Measurements from ENCODE around the gene WWOX. TPM values are rescaled to one million over a fixed set of nuclear protein-coding genes. Genes with fewer than 3 reads are reported as not detected.
"Not testable (repeated sequence)": the region's sequence is repeated elsewhere in the genome, so short reads cannot be mapped to it uniquely, and the experiment has no call there.

WWOX gene
- total RNA-seq, 1 experiment from 2014 or later, result 15.6 TPM

DNA sequence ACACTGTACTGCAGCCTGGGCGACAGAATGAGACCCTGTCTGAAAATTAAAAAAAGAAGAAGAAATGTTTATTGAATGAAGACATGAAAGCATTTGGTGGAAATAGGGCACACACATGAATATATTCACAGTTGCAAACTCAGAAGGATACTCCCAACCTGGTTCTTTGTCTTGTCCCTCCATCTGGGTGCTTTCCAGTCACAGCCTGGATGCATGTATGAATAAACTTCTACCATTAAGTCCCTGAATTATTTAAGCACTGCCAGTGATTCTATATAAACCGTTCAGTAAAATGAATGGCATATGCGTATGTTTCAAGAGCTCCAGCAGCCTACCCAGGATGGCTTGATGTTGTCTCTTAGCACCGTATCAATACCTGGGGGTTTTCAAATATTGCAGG is 591.1 kb downstream of the WWOX start:
- Histone ChIP-seq H2BK5ac (ENCODE audit: insufficient read length, low read length) (no peak overlapping the region), H3K23ac (ENCODE audit: insufficient read length, low read depth, low read length) (no peak overlapping the region), H2BK120ac (ENCODE audit: low read depth, low read length, poor library complexity, severe bottlenecking) (no peak overlapping the region), H3K18ac (ENCODE audit: insufficient read length, low read depth, low read length) (no peak overlapping the region), H3K4me2 (ENCODE audit: insufficient read depth, insufficient read length, low read length) (no peak overlapping the region), H4K8ac (replicated peaks; ENCODE audit: insufficient read length, low read depth, low read length) (no peak overlapping the region), H3K14ac (ENCODE audit: insufficient read depth, low read length) (no peak overlapping the region), H2BK20ac (ENCODE audit: low read depth, low read length, poor library complexity, severe bottlenecking) (no peak overlapping the region), H3K56ac (ENCODE audit: insufficient read length, low read depth, low read length) (no peak overlapping the region), H2AK5ac (ENCODE audit: insufficient read length, low read length) (no peak overlapping the region), H3K27me3 (ENCODE audit: insufficient read depth, low read length) (no peaks in the 10 kb centered on the region), H2BK12ac (ENCODE audit: insufficient read length, low read depth, low read length) (no peak overlapping the region), H3K23me2 (ENCODE audit: insufficient read length, low read depth, low read length, poor library complexity, severe bottlenecking) (peaks cover 2% of the 10 kb centered on the region), H3K79me2 (ENCODE audit: insufficient read depth, low read length) (no peaks in the 10 kb centered on the region), H4K20me1 (ENCODE audit: control insufficient read depth, insufficient read depth, insufficient read length) (no peaks in the 10 kb centered on the region), H4K91ac (ENCODE audit: insufficient read length, low read depth, low read length) (no peak overlapping the region), H3K4me1 (ENCODE audit: insufficient read depth, low read length) (no peaks in the 10 kb centered on the region), H4K5ac (ENCODE audit: insufficient read length, low read depth, low read length) (no peak overlapping the region), H3K9me3 (ENCODE audit: control insufficient read depth, low read depth, low read length) (no peaks in the 10 kb centered on the region), H3K9ac (ENCODE audit: extremely low read depth, insufficient read length, low read length) (no peak overlapping the region), H3T11ph (ENCODE audit: low read length) (no peak overlapping the region), H3K4ac (ENCODE audit: low read depth, low read length) (no peak overlapping the region), H2BK15ac (ENCODE audit: low read depth, low read length) (no peak overlapping the region), H2AFZ (ENCODE audit: low read length) (no peak overlapping the region), H3K79me1 (ENCODE audit: insufficient read depth, low read depth, low read length, poor library complexity, severe bottlenecking) (no peaks in the 10 kb centered on the region), H3K27ac (ENCODE audit: insufficient read length, low read depth, low read length) (no peak overlapping the region)
- DNase-seq, result no peak
- H3K27me3 Mint-ChIP-seq (ENCODE audit: low read depth), result no peaks in the 10 kb centered on the region; the same call in 1 of the 2 replicates
- no peak overlapping the region for H3K4me3 Mint-ChIP-seq
- H3K36me3 Mint-ChIP-seq (ENCODE audit: insufficient read depth in 1 of 3, low read depth in 3 of 3), result peaks cover 0 to 2% (median 0%) of the 10 kb centered on the region in 3 experiments; a peak in 1 of 7 replicates
- H3K4me1 Mint-ChIP-seq, result no peaks in the 10 kb centered on the region
- no CpG with 5 or more reads among the region's 4 CpGs for WGBS (ENCODE audit: extremely low coverage, insufficient read length, low lambda C conversion rate)
- no peaks in the 10 kb centered on the region for H3K9me3 Mint-ChIP-seq
- TF ChIP-seq, protein P1, sequence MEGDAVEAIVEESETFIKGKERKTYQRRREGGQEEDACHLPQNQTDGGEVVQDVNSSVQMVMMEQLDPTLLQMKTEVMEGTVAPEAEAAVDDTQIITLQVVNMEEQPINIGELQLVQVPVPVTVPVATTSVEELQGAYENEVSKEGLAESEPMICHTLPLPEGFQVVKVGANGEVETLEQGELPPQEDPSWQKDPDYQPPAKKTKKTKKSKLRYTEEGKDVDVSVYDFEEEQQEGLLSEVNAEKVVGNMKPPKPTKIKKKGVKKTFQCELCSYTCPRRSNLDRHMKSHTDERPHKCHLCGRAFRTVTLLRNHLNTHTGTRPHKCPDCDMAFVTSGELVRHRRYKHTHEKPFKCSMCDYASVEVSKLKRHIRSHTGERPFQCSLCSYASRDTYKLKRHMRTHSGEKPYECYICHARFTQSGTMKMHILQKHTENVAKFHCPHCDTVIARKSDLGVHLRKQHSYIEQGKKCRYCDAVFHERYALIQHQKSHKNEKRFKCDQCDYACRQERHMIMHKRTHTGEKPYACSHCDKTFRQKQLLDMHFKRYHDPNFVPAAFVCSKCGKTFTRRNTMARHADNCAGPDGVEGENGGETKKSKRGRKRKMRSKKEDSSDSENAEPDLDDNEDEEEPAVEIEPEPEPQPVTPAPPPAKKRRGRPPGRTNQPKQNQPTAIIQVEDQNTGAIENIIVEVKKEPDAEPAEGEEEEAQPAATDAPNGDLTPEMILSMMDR (conservative IDR thresholded peaks at IDR 0.05), result no peak
- no peak overlapping the region for H3K27ac Mint-ChIP-seq

DNA sequence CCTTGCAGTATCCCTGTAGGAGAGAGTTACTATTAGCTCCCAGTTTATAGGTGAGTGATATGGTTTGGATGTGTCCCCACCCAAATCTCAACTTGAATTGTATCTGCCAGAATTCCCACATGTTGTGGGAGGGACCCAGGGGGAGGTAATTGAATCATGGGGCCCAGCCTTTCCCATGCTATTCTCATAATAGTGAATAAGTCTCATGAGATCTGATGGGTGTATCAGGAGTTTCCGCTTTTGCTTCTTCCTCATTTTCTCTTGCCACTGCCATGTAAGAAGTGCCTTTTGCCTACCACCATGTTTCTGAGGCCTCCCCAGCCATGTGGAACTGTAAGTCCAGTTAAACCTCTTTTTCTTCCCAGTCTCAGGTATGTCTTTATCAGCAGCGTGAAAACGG is 592.3 kb downstream of the WWOX start:
- not testable (repeated sequence) for H3K9me3 ChIP-seq (ENCODE audit: control insufficient read depth, low read depth, low read length); H3T11ph ChIP-seq (ENCODE audit: low read length); H3K27me3 Mint-ChIP-seq (ENCODE audit: low read depth); H2BK20ac ChIP-seq (ENCODE audit: low read depth, low read length, poor library complexity, severe bottlenecking); H3K4me2 ChIP-seq (ENCODE audit: insufficient read depth, insufficient read length, low read length); H3K79me2 ChIP-seq (ENCODE audit: insufficient read depth, low read length); H3K36me3 Mint-ChIP-seq (ENCODE audit: insufficient read depth in 1 of 3, low read depth in 3 of 3); H3K23me2 ChIP-seq (ENCODE audit: insufficient read length, low read depth, low read length, poor library complexity, severe bottlenecking); H3K4me1 Mint-ChIP-seq; H3K56ac ChIP-seq (ENCODE audit: insufficient read length, low read depth, low read length); H2AK5ac ChIP-seq (ENCODE audit: insufficient read length, low read length); H3K9ac ChIP-seq (ENCODE audit: extremely low read depth, insufficient read length, low read length); H3K79me1 ChIP-seq (ENCODE audit: insufficient read depth, low read depth, low read length, poor library complexity, severe bottlenecking); H3K4ac ChIP-seq (ENCODE audit: low read depth, low read length); H3K23ac ChIP-seq (ENCODE audit: insufficient read length, low read depth, low read length); H3K4me1 ChIP-seq (ENCODE audit: insufficient read depth, low read length); H2BK12ac ChIP-seq (ENCODE audit: insufficient read length, low read depth, low read length); H4K8ac ChIP-seq (replicated peaks; ENCODE audit: insufficient read length, low read depth, low read length); H4K91ac ChIP-seq (ENCODE audit: insufficient read length, low read depth, low read length); H3K14ac ChIP-seq (ENCODE audit: insufficient read depth, low read length); H2BK15ac ChIP-seq (ENCODE audit: low read depth, low read length); H3K18ac ChIP-seq (ENCODE audit: insufficient read length, low read depth, low read length); H2BK120ac ChIP-seq (ENCODE audit: low read depth, low read length, poor library complexity, severe bottlenecking); H3K27ac ChIP-seq (ENCODE audit: insufficient read length, low read depth, low read length); H2BK5ac ChIP-seq (ENCODE audit: insufficient read length, low read length); H3K9me3 Mint-ChIP-seq; H3K4me3 Mint-ChIP-seq; H2AFZ ChIP-seq (ENCODE audit: low read length); H3K27me3 ChIP-seq (ENCODE audit: insufficient read depth, low read length); H4K20me1 ChIP-seq (ENCODE audit: control insufficient read depth, insufficient read depth, insufficient read length); H4K5ac ChIP-seq (ENCODE audit: insufficient read length, low read depth, low read length); DNase-seq
- H3K27ac Mint-ChIP-seq, result peak overlapping the region in 1 of 3 experiments; percentile 66; a peak in 1 of 7 replicates
- WGBS (ENCODE audit: extremely low coverage, insufficient read length, low lambda C conversion rate), result no CpG with 5 or more reads among the region's 3 CpGs
